Rectal smooth muscle tissue (tissue), 1 donor: ENCODE results near the gene LYZ.
A peak's percentile ranks its signal among the peaks of the same experiment; 100 is the strongest.

ENCODE experiments used
- H3K27ac ChIP-seq: one replicate; pipeline ENCODE4 v1.7.0; 2013; ENCODE audit warnings: low read depth, low read length, inconsistent platforms
- H3K27me3 ChIP-seq: one replicate; pipeline ENCODE4 v1.7.0; 2013; ENCODE audit warnings: low read length; ENCODE audit not compliant: control insufficient read depth, insufficient read depth
- H3K36me3 ChIP-seq: one replicate; pipeline ENCODE4 v1.7.0; 2013; ENCODE audit warnings: low read length; ENCODE audit not compliant: control insufficient read depth, insufficient read depth
- H3K4me1 ChIP-seq: one replicate; pipeline ENCODE4 v1.7.0; 2013; ENCODE audit warnings: low read length; ENCODE audit not compliant: control insufficient read depth, insufficient read depth
- H3K4me3 ChIP-seq: one replicate; pipeline ENCODE4 v1.7.0; 2013; ENCODE audit warnings: low read length
- H3K9ac ChIP-seq: one replicate; pipeline ENCODE4 v1.7.0; 2013; ENCODE audit warnings: low read length

LYZ gene

DNA sequence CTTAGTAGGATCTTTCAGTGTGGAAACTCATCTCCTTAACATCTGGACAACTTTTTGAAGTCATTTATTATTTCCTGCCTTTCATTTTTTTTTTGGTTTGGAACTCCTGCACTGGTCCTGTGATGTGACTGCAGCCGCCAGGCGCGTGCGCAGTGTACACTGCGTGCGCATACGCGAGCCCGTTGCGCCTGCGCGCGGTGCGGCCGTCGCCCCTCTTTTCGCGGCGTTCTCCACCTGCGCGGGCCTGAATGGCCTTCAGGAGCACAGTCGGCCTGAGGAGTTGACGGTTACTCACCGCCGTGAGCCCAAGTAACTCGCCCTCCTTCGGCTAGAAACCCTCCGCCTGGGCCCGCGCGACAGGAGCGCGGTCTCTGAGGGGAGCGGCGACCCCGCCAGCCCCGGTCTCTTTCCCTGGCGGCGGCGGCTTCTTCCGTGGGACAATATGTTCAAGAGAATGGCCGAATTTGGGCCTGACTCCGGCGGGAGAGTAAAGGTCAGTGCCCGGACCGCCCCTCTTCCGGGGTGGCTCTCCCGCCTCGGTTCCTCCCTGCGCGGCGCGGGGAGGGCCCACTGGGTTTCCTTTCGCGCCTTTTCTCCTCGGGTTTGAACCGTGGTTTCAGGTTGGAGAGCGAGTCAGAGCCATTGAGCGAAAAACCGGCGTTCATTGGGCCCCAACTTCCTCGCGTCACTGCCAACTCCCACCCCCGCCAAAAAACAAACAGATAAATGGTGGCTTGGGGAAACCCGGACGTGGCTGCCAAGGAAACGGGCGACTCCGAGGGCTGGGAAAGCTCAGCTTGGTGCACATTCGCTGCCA lies 11.6 kb downstream of the LYZ start, which contains the start of gene YEATS4:
Gene YEATS4, plus strand, starts transcription at position 213 of the 817 bp plus-strand sequence. Its CDS starts 230 bp downstream, at position 443.
- Histone ChIP-seq H3K9ac (peak within 1 kb of the TSS; percentile 79), H3K36me3 (no peaks in the 10 kb centered on the region), H3K4me3 (peak within 1 kb of the TSS; percentile 90), H3K27ac (peak within 1 kb of the TSS; percentile 91), H3K4me1 (peaks cover 4% of the 10 kb centered on the region), H3K27me3 (no peaks in the 10 kb centered on the region)

DNA sequence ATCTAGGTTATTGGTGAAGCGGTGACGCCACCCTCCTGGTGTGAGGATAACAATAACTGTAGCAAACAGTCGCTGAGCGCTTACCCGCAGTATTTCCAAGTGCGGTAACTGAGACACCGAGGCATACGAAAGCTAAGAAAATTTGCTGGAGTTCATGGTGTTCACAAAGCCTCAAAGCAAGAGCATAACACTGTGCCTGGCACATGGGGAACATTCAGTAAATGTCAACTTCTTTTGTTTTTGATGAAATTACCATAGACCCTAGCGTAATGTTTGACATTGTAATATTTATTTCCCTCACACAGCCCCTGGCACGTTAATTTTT lies 12.1 kb downstream of the LYZ start:
- no peaks in the 10 kb centered on the region for H3K36me3 ChIP-seq
- H3K27ac ChIP-seq = peak overlapping the region; percentile 91
- peak overlapping the region; percentile 79 for H3K9ac ChIP-seq
- H3K27me3 ChIP-seq = no peaks in the 10 kb centered on the region
- H3K4me3 ChIP-seq = peak overlapping the region; percentile 90
- H3K4me1 ChIP-seq = peaks cover 4% of the 10 kb centered on the region

DNA sequence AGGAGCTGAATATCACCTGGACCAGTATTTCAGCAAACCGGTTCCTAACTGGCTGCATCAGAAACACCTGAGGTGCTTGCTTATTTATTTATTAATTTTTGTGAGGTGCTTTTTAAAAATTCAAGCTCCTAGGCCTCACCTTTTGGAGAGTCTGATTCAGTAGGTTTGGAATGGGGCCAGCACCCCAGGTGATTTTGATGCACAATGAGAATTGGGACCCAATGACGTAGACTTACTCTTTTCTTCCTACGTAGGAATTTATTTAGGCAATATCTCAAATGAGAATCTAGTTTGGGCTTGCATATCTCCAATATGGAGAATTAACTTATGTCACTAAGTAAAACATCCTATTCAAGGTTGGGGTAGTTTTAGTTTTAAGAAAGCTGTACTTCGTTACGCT lies 18.6 kb downstream of the LYZ start:
- Histone ChIP-seq H3K27ac (no peak overlapping the region), H3K4me3 (no peak overlapping the region), H3K36me3 (peaks cover 3% of the 10 kb centered on the region), H3K27me3 (no peaks in the 10 kb centered on the region), H3K9ac (no peak overlapping the region), H3K4me1 (no peaks in the 10 kb centered on the region)

DNA sequence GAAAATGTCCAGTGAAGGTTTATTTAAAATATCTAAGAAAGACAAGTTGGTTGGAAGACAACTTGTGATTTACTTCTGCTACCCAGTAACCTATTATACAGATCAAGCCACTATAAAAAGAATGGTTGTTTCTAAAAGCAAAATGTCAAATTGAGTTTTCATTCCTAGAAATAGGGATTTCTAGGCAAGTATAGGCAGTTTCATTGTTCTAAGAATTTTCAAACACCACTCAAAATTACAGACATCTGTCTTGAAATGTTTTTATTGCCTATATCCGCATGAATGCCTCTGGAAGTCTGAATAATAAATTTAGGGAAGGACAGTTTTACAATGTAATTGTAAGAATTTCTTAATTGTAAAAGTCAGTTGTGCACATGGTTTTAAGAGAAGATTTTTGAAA lies 20.0 kb downstream of the LYZ start:
- Histone ChIP-seq H3K27ac (no peak overlapping the region), H3K27me3 (no peaks in the 10 kb centered on the region), H3K4me1 (no peaks in the 10 kb centered on the region), H3K36me3 (peaks cover 4% of the 10 kb centered on the region), H3K4me3 (no peak overlapping the region), H3K9ac (no peak overlapping the region)

DNA sequence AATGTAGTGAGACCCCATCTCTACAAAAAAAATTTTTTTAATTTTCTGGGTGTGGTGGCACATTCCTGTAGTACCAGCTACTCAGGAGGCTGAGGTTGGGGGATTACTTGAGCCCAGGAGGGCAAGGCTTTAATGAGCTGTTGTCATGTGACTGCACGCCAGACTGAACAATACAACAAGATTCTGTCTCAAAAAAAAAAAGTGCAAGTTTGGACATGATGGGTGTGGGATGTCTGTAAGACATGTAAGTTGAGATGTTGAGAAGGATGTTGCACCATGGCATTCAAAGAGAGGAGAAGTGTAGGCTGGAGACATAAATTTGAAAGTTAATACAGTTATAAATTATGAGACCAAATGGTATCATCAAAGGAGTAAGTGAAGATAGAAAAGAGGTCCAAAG lies 34.9 kb downstream of the LYZ start:
- H3K27ac ChIP-seq = no peak overlapping the region
- no peaks in the 10 kb centered on the region for H3K27me3 ChIP-seq
- no peaks in the 10 kb centered on the region for H3K4me1 ChIP-seq
- no peak overlapping the region for H3K9ac ChIP-seq
- H3K4me3 ChIP-seq = no peak overlapping the region
- H3K36me3 ChIP-seq = no peaks in the 10 kb centered on the region

DNA sequence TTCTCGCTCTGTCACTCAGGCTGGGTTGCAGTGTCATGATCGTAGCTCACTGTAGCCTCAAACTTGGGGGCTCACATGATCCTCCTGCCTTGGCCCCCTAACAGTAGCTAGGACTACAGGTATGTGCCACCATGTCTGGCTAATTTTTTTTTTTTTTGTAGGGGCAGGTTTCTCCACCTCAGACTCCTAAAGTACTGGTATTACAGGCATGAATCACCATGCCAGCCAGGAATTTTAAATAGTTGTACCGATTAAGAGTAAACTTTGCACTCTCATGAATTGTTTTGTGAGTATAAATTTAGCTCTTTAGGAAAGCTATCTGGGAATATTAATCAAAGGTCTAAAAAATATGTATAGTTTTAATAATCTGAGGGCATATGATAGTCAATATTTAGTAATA lies 36.9 kb downstream of the LYZ start:
- H3K36me3 ChIP-seq = no peaks in the 10 kb centered on the region
- no peaks in the 10 kb centered on the region for H3K27me3 ChIP-seq
- no peak overlapping the region for H3K9ac ChIP-seq
- no peaks in the 10 kb centered on the region for H3K4me1 ChIP-seq
- no peak overlapping the region for H3K27ac ChIP-seq
- H3K4me3 ChIP-seq = no peak overlapping the region

DNA sequence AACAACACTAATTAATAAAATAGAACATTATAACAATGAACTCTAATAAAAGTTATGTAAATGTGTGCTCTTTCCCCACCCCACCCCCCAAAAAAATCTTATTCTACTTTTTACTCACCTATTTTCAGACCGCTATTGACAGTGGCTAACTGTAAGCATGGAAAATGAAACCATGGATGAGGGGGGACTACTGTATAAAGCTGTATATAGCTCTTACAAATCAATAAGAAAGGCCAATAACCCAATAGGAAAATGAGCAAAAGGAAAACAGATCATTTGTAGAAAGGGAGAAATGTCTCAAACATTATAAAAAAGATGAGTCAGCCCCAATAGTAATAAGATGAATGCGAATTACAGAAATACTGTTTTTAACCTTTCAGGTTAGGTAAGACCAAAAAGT lies 38.7 kb downstream of the LYZ start:
- no peaks in the 10 kb centered on the region for H3K27me3 ChIP-seq
- no peaks in the 10 kb centered on the region for H3K36me3 ChIP-seq
- H3K4me1 ChIP-seq = no peaks in the 10 kb centered on the region
- H3K4me3 ChIP-seq = no peak overlapping the region
- H3K9ac ChIP-seq = no peak overlapping the region
- no peak overlapping the region for H3K27ac ChIP-seq

DNA sequence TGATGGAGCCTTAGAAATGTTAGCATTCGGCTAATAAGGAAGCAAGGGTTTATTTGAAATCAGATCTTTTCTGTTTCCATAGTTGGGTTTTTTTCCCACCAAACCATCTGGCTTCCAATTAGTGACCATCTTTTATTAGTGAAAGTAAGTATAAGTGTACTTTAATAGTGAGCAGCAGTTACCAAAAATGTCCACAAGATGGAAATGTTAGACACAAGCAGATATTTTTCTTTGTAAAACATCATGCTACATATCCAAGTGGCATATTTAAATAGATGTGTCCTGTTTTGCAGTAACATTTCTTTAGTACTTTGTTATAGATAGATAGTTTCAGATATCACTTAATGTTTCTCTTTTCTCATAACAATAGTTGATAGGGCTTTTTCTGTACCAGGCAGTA lies 40.2 kb downstream of the LYZ start:
- Histone ChIP-seq H3K9ac (no peak overlapping the region), H3K36me3 (no peaks in the 10 kb centered on the region), H3K4me3 (no peak overlapping the region), H3K27me3 (no peaks in the 10 kb centered on the region), H3K27ac (no peak overlapping the region), H3K4me1 (no peaks in the 10 kb centered on the region)

DNA sequence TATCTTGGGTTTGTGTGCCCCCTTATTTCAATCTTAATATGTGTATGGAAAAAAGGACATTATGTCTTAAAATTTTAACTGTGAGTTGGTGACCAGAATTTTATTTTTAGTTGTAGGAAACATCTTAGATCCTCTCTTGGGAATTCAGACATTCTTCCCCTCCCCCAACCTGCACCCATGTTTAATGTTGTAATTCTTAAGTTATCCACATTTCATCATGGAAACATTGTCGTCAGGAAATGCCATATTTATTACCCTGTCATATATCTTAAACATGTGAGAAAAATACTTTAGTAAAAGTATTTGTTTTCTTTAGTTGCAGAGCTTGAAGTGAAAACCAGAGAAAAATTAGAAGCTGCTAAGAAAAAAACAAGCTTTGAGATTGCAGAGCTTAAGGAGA lies 41.6 kb downstream of the LYZ start:
- H3K27ac ChIP-seq = no peak overlapping the region
- H3K36me3 ChIP-seq = no peaks in the 10 kb centered on the region
- no peaks in the 10 kb centered on the region for H3K27me3 ChIP-seq
- H3K9ac ChIP-seq = no peak overlapping the region
- H3K4me3 ChIP-seq = no peak overlapping the region
- H3K4me1 ChIP-seq = no peaks in the 10 kb centered on the region

DNA sequence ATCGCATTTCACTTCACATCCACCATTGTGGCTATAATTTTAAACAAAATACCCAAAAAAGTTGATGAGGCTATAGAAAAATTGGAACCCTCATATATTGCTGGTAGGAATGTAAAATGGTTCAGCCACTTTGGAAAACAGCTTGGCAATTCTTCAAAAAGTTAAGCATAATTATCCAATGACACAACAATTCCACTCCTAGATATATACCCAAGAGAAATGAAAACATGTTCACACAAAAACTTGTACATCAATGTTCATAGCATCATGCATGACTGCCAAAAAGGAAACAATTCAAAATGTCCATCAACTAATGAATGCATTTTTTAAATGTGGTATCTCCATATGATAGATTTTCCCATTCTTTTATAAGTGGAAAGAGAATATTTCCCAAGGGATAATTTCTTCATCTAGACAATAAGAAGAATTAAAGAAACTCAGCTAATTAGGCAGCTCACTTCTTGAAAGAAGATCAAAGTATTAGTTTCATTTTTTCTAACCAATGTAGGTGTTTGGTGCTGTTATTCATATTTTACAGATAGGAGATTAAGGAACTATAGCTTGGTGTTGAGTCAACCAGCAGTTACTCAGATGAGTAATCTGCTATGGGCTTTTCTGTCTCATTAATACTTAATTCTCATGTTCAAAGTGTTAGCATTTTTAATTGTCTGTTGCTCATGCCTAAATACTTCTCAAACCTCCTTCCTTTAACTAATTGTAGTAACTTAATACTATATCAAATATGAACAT lies 44.2 kb downstream of the LYZ start:
- Histone ChIP-seq H3K4me3 (no peak overlapping the region), H3K36me3 (no peaks in the 10 kb centered on the region), H3K27ac (no peak overlapping the region), H3K27me3 (no peaks in the 10 kb centered on the region), H3K9ac (no peak overlapping the region), H3K4me1 (no peaks in the 10 kb centered on the region)

DNA sequence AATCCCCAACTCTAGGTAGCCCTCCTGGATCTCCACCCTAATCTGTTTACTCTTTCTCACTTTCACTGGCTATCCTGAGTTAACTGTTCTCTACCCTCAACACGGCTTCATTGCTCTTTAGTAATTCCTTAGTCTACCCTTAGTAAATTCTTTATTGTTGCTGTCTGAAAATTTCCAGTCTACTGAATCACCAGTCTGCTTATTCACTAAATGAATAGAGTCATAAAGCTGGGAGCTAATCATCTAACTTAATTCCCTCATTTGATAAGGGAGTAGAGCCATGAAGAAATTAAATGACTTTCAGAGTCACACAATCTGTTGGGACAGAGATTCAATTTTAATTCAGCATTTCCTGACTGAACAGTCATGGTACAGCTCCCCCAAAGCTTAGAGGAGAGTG lies 47.9 kb downstream of the LYZ start:
- no peak overlapping the region for H3K4me3 ChIP-seq
- no peaks in the 10 kb centered on the region for H3K36me3 ChIP-seq
- no peaks in the 10 kb centered on the region for H3K27me3 ChIP-seq
- H3K4me1 ChIP-seq = no peaks in the 10 kb centered on the region
- no peak overlapping the region for H3K27ac ChIP-seq
- H3K9ac ChIP-seq = no peak overlapping the region

DNA sequence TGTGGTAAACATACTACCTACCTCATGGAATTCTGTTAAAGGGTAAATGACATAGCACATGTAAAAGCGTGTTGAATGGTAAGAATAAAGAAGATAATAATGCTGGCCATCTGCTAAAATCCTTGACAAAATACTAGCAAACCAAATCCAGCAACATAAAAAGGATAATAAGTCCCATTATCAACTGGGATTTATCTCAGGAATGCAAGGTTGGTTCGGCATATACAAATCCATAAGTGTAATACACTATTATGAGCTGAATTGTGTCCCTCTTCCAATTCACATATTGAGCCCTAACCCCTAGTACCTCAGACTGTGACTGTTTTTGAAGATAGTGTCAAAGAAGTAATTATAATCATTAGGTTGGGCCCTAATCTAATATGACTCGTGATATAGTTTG lies 48.8 kb downstream of the LYZ start:
- Histone ChIP-seq H3K4me1 (no peaks in the 10 kb centered on the region), H3K27ac (no peak overlapping the region), H3K9ac (no peak overlapping the region), H3K36me3 (no peaks in the 10 kb centered on the region), H3K4me3 (no peak overlapping the region), H3K27me3 (no peaks in the 10 kb centered on the region)

DNA sequence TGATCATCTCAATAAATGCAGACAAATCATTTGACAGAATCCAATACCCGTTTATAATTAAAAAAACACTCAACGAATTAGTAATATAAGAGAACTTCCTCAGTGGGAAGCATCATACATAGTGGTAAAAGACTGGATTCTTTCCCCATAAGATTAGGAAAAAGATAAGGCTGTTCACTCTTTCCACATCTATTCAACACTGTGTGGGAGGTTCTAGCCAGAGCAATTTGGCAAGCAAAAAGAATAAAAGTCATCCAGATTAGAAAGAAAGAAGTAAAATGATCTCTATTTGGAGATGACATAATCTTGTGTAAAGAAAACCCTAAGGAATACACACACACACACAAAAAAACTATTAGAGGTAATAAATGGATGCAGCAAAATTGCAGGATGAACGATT lies 49.8 kb downstream of the LYZ start:
- no peaks in the 10 kb centered on the region for H3K27me3 ChIP-seq
- H3K4me1 ChIP-seq = no peaks in the 10 kb centered on the region
- H3K36me3 ChIP-seq = no peaks in the 10 kb centered on the region
- H3K27ac ChIP-seq = no peak overlapping the region
- no peak overlapping the region for H3K4me3 ChIP-seq
- no peak overlapping the region for H3K9ac ChIP-seq
